PFSK-1 (cell line): ENCODE data around the gene PNLIPRP2.

Experiments
- FOXP2 ChIP-seq: optimal IDR thresholded peaks from 2 replicates; pipeline ENCODE3; 2011; ENCODE audit warnings: borderline replicate concordance, control low read depth, inconsistent platforms; ENCODE audit not compliant: insufficient read depth; ENCODE audit errors: extremely low read length, extremely low read depth
- POLR2AphosphoS5 ChIP-seq: IDR thresholded peaks from 2 replicates; pipeline ENCODE4 v1.6.1; 2012; ENCODE audit warnings: low read depth, mild to moderate bottlenecking, control low read depth, low read length, moderate library complexity
- SIN3A ChIP-seq: IDR thresholded peaks from 2 replicates; pipeline ENCODE4 v1.6.1; 2012; ENCODE audit warnings: mild to moderate bottlenecking, low read length, moderate library complexity, borderline replicate concordance; ENCODE audit not compliant: insufficient read depth
- TAF1 ChIP-seq: IDR thresholded peaks from 2 replicates; pipeline ENCODE4 v1.6.1; 2012; ENCODE audit warnings: low read length, control low read depth, borderline replicate concordance; ENCODE audit not compliant: insufficient read depth
- TF ChIP-seq, protein P1 (sequence below), 2 experiments: IDR thresholded peaks; 2 replicates each; pipeline versions ENCODE4 v1.6.1 to v1.8.0; 2011 to 2012; ENCODE audit warnings: low read depth in 2 of 2, low read length in 2 of 2, control low read depth in 1 of 2, inconsistent platforms in 1 of 2, mild to moderate bottlenecking in 1 of 2, moderate library complexity in 1 of 2; ENCODE audit not compliant: insufficient read depth in 1 of 2

DNA sequence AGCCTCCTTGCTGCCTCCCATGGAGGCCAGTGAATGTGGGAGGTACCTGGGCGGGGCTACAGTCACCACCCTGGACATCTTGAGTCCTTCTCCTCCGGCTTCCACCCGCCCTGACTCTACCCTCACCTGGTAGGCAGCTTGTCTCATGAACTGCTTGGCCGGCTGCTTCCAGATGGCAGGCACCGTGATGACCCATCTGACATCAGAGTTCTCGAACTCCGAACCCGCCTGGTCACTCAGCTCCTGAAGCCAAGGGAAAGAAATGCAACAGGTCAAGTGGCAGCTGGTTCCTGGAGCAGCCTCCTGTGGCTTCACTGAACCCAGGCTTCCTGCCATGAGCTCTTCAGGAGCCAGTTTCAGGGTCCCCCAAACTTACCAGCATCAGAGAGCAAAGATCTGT is 71.5 kb downstream of the PNLIPRP2 start:
- TF ChIP-seq, protein P1, sequence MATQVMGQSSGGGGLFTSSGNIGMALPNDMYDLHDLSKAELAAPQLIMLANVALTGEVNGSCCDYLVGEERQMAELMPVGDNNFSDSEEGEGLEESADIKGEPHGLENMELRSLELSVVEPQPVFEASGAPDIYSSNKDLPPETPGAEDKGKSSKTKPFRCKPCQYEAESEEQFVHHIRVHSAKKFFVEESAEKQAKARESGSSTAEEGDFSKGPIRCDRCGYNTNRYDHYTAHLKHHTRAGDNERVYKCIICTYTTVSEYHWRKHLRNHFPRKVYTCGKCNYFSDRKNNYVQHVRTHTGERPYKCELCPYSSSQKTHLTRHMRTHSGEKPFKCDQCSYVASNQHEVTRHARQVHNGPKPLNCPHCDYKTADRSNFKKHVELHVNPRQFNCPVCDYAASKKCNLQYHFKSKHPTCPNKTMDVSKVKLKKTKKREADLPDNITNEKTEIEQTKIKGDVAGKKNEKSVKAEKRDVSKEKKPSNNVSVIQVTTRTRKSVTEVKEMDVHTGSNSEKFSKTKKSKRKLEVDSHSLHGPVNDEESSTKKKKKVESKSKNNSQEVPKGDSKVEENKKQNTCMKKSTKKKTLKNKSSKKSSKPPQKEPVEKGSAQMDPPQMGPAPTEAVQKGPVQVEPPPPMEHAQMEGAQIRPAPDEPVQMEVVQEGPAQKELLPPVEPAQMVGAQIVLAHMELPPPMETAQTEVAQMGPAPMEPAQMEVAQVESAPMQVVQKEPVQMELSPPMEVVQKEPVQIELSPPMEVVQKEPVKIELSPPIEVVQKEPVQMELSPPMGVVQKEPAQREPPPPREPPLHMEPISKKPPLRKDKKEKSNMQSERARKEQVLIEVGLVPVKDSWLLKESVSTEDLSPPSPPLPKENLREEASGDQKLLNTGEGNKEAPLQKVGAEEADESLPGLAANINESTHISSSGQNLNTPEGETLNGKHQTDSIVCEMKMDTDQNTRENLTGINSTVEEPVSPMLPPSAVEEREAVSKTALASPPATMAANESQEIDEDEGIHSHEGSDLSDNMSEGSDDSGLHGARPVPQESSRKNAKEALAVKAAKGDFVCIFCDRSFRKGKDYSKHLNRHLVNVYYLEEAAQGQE (IDR thresholded peaks at IDR 0.05; ENCODE audit: insufficient read depth in 1 of 2, low read depth in 2 of 2, low read length in 2 of 2): no peak
- TF ChIP-seq SIN3A (no peak), TAF1 (no peak), POLR2AphosphoS5 (no peak), FOXP2 (no peak)
